Measurements from ENCODE around the gene CLSTN2. TPM values are rescaled to one million over a fixed set of nuclear protein-coding genes. Genes with fewer than 3 reads are reported as not detected.

CLSTN2 gene
- total and polyA plus RNA-seq, 12 donors, result 0.67 to 17.8 (median 5.3) TPM

DNA sequence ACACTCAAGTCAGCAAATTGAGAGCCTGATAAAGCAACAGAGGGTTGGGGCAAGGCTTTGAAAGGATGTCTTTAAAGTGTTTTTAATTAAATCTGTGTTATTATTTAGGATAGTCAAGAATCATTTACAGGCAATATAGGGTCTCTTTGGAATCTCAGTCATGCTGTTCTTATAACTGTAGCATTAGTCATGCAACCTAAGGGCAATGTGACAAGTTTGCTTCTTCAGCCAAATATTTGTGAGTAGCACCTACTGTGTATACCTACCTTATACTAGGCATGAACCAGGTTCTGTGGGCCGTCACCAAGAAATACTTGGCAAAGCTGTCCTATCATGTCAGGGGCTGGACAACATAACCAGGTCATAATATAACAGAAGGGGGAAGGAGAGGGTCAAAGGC is 558.3 kb downstream of the CLSTN2 start:
- 71 to 94% (median 85%) methylated on average over 1 of the region's 1 CpG for WGBS, 4 donors
- Histone ChIP-seq H3K4me3 (no peak overlapping the region), H3K27ac (no peak overlapping the region), H3K27me3 (no peaks in the 10 kb centered on the region), H3K36me3 (replicated peaks in 1 of 2) (no peaks in the 10 kb centered on the region), H3K4me1 (replicated peaks in 1 of 2) (no peaks in the 10 kb centered on the region), H3K9me3 (replicated peaks in 1 of 3) (no peaks in the 10 kb centered on the region)
- no peak for TF ChIP-seq POLR2A (IDR thresholded peaks at IDR 0.05)
- no peak for TF ChIP-seq CTCF (IDR thresholded peaks at IDR 0.05)
- no peak for DNase-seq
- intact Hi-C loops (cut with DNase I), result loop anchor here in 1 of 2 donors (10.0 kb wide), 1 partner anchor 218 kb away; no protein-coding TSS in a partner anchor

- Histone ChIP-seq H3K27me3 (no peaks in the 10 kb centered on the region), H3K27ac (no peak overlapping the region), H3K36me3 (replicated peaks in 1 of 2) (no peaks in the 10 kb centered on the region), H3K4me1 (replicated peaks in 1 of 2) (no peaks in the 10 kb centered on the region), H3K9me3 (replicated peaks in 1 of 3) (no peaks in the 10 kb centered on the region), H3K4me3 (no peak overlapping the region)
- intact Hi-C loops (cut with DNase I), result loop anchor here in 1 of 2 donors (5.0 to 10.0 kb wide), 2 partner anchors 220 to 558 kb away; partner anchors contain the start of gene CLSTN2
- TF ChIP-seq CTCF (IDR thresholded peaks at IDR 0.05), result no peak
- TF ChIP-seq POLR2A (IDR thresholded peaks at IDR 0.05), result no peak
- DNase-seq, result no peak
- 74 to 82% (median 79%) methylated on average over 2 of the region's 2 CpGs for WGBS, 4 donors
Measured at GRCh38 chr3:140494970-140495369, 560.0 kb downstream of the CLSTN2 start.

GRCh38 chr3:140497331-140497730 is 562.3 kb downstream of the CLSTN2 start:
- intact Hi-C loops (cut with DNase I), result loop anchor here in 1 of 2 donors (5.0 to 10.0 kb wide), 2 partner anchors 223 to 560 kb away; partner anchors contain the start of gene CLSTN2
- WGBS, 4 donors, result 85 to 95% (median 93%) methylated on average over 11 of the region's 11 CpGs

DNA sequence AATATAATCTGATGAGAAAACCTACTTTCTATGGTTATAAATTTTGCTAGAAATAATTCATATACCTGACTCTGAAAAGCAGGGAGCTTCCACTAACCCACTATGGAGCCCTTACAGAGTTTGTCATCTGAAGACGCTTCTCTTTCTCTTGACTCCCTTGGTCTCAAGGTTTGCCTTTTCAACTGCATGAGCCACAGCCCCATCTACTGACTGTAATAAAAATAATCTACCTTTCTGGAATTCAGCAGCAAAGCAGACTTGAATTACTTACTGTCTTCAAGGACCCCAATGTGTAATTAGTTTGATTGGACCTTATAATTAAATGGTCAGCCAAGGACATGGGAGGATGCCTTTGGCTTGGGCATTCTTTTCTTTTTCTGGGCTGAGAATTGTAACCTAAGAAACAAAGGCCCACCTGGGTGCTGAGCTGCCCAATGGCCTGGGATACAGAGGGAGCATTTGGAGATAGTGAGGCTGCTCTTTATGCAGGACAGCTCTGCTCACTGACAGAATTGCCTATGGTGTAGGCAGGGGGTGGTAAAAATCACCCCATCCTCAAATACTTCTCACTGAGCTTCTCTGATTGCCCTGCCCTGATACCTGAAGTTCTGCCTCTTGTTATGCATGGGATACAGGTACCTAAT is 564.3 kb downstream of the CLSTN2 start:
- Histone ChIP-seq H3K4me1 (replicated peaks in 1 of 2) (no peaks in the 10 kb centered on the region), H3K9me3 (replicated peaks in 1 of 3) (no peaks in the 10 kb centered on the region), H3K36me3 (replicated peaks in 1 of 2) (no peaks in the 10 kb centered on the region), H3K27me3 (no peaks in the 10 kb centered on the region), H3K4me3 (no peak overlapping the region), H3K27ac (no peak overlapping the region)
- TF ChIP-seq CTCF (IDR thresholded peaks at IDR 0.05), result peak; percentile 37 to 65 (median 63)
- no peak for TF ChIP-seq POLR2A (IDR thresholded peaks at IDR 0.05)
- WGBS, 4 donors, result 12 to 50% (median 14%) methylated on average over 1 of the region's 1 CpG
- intact Hi-C loops (cut with DNase I), result loop anchor here in 1 of 2 donors (5.0 to 10.0 kb wide), 2 partner anchors 224 to 562 kb away; partner anchors contain the start of gene CLSTN2
- DNase-seq, result peak in 4 of 7 donors; percentile 16 to 33 (median 30)

More at GRCh38 chr3:140497331-140497730, 562.3 kb downstream of the CLSTN2 start:
- H3K27ac ChIP-seq, result no peak overlapping the region
- no peak overlapping the region for H3K4me3 ChIP-seq
- TF ChIP-seq POLR2A (IDR thresholded peaks at IDR 0.05), result no peak
- TF ChIP-seq CTCF (IDR thresholded peaks at IDR 0.05), result no peak
- no peaks in the 10 kb centered on the region for H3K9me3 ChIP-seq (replicated peaks in 1 of 3)
- no peaks in the 10 kb centered on the region for H3K4me1 ChIP-seq (replicated peaks in 1 of 2)
- no peaks in the 10 kb centered on the region for H3K36me3 ChIP-seq (replicated peaks in 1 of 2)
- no peaks in the 10 kb centered on the region for H3K27me3 ChIP-seq
- no peak for DNase-seq
